Cortex of kidney (tissue), 1 donor: ENCODE measurements around the gene HAUS8.
"Not testable (repeated sequence)": the region's sequence is repeated elsewhere in the genome, so short reads cannot be mapped to it uniquely, and the experiment has no call there.

Experiments used
- DNase-seq: peaks from one replicate; lab custom pipeline; 2025; lab: John Stamatoyannopoulos, UW

The HAUS8 gene, protein sequence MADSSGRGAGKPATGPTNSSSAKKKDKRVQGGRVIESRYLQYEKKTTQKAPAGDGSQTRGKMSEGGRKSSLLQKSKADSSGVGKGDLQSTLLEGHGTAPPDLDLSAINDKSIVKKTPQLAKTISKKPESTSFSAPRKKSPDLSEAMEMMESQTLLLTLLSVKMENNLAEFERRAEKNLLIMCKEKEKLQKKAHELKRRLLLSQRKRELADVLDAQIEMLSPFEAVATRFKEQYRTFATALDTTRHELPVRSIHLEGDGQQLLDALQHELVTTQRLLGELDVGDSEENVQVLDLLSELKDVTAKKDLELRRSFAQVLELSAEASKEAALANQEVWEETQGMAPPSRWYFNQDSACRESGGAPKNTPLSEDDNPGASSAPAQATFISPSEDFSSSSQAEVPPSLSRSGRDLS

DNA sequence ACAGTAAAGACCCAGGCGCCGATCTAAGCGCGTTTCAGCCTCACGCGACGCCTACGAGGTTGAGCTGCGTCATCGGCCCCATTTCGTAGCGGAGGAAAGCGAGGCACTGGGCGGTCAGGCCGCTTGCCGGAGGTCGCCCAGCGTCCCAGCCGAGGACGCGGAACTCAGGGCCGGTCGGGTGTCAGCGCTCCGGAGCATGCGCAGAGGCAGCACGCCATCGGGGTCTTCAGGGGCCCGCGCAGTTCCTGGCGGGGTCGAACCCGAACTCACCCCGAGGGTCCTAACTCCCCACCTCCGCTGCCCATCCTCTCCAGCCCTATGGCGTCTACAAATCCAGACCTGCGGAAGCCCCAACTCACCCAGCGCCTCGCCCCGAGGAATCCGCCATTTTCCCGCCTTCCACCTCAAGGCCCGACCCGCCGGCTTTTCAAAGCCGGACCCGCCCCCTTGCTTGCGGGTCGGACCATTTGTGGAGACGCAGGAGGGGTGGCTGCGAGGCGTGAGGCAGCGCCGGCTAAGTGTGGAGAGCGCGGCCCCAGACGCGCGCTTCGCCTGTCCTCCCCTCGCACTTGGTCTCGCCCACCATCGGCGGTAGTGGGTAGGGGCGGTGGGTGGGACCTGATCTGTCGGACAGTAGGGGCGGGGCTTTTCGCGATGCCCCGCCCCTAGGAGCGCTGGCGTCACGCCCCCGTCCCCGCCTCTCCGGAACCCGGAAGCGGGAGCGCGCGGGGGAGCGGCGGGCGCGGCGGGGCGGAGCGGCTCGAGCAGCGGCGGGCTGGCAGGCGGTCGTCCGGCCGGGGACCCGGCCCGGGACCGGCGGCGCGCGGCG is at the start of gene HAUS8, which contains the start of gene MYO9B:
Gene HAUS8 (minus strand): TSS at position 418 of the 829 bp plus-strand sequence. CDS start 30 bp downstream, at position 388.
Gene MYO9B (plus strand): TSS at position 743 of the 829 bp plus-strand sequence. CDS start 25,941 bp downstream, outside the sequence.
- DNase-seq, result peak; percentile 68

DNA sequence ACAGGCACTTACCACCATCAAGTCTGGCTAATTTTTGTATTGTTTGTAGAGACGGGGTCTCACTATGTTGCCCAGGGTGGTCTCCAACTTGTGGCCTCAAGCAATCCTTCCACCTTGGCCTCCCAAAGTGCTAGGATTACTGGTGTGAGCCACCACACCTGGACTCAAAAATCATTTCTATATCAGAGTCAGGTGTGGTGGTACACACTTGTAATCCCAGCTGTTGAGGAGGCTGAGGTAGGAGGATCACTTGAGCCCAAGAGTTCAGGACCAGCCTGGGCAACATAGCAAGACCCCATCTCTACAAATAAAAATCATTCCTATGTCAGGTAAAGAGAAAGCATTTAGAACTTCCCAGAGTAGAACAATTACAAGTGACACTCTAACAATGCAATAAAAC is 48.8 kb upstream of the HAUS8 start:
- no peak for DNase-seq

DNA sequence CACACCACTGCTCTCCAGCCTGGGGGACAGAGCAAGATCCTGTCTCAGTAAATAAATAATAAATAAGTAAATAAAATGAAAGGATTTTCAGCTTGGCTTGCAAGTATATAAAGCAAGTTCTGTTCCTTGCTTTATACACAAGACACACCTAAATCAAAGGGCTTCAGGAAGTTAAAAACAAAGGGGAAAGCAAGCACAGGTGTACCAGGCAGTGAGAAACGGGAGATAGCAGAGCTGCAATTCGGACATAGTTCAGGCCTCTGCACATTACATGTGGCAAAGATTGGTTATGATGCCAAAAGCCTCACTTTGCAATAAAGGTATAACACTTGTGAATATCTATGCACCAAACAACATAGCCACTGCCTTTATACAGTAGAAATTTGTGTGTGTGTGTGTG is 47.8 kb upstream of the HAUS8 start:
- no peak for DNase-seq

DNA sequence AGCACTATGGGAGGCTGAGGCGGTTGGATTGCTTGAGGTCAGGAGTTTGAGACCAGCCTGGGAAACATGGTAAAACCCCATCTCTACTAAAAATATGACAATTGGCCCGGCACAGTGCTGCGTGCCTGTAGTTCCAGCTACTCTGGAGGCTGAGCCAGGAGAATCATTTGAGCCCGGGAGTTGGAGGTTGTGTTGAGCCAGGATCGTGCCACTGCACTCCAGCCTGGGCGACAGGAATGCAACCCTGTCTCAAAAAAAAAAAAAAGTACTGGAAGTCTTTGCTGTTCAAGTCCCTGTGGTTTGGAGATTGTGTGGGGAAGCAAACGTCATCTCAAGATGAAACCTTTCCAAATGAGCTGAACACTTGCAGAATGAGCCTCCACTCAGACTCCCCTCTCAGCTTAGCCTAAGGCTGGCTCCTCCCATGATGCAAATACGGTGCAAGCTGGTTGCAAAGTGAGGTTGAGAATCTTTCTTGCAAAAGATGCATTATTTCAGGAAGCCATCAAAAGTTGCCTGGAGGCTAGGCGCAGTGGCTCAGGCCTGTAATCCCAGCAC is 46.6 kb upstream of the HAUS8 start:
- no peak for DNase-seq

DNA sequence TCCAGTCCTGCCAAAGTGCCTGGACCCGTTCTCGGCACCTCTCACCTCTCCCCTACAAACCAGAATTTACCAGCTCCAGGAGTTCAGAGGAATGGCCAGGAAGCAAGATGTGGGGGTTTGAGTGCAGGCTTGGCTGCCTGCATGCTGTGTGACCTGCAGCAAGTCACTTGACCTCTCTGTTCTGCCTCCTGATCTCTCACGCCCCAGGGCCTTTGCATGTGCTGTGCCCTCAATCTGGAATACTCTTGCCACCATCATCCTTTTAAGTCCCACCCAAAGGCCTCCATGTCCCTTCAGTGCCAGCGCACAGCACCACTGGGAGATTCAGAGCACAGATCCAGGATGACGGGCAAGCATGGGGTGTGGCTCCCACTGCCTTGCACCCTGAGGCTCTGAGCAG is 43.7 kb upstream of the HAUS8 start:
- no peak for DNase-seq

DNA sequence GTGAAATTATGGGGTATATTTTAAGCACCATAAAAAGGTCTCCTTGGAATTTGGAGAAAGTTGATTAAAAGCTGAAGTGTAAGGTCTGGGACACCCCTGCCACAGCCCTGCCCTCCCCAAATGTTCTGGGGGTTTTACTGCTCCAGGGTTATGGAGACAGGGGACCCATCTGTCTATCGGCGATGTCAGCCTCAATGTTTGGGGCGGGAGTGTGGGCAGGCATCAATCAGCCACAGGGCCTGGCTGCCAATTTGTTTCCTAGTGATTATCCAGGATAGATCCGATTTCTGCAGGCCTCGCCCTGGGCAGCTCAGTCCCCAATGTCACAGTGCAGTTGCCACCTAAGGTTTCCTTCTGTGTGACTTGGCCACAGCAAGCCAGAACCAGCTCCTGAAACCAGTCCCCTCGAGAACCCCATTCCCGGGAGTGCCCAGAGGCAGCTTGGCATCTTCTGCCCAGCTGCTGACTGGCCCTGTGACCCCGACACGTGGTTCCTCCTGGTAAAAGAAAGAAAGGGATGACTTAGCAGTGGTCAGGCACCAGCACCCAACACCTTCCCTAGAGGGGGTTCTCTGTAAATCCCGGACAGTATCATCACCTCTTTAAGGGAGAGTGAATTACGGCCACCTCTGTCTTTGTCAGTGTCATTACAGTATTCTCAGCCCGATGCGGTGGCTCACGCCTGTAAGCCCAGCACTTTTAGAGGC is 41.9 kb upstream of the HAUS8 start:
- DNase-seq, result no peak

DNA sequence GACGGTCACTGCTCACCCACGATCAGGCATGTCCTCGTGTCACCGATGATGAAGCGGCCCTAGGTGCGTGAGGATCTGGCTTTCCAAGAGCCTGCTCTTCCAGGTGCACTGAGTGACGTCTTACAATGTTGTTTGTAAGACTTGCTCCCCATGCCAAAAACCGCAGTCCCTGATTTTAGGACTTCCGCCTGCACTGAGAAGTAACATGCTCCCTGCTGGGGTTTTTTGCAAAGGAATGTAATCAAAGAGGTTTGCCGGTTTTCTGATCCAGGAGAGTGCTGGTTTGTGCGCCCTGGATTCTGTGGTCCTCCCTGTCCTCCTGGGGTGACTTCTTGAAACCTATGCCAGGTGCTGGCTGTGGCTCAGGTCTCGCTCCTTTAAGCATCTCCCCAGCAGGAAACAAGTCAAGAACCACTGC is 39.2 kb upstream of the HAUS8 start:
- no peak for DNase-seq

DNA sequence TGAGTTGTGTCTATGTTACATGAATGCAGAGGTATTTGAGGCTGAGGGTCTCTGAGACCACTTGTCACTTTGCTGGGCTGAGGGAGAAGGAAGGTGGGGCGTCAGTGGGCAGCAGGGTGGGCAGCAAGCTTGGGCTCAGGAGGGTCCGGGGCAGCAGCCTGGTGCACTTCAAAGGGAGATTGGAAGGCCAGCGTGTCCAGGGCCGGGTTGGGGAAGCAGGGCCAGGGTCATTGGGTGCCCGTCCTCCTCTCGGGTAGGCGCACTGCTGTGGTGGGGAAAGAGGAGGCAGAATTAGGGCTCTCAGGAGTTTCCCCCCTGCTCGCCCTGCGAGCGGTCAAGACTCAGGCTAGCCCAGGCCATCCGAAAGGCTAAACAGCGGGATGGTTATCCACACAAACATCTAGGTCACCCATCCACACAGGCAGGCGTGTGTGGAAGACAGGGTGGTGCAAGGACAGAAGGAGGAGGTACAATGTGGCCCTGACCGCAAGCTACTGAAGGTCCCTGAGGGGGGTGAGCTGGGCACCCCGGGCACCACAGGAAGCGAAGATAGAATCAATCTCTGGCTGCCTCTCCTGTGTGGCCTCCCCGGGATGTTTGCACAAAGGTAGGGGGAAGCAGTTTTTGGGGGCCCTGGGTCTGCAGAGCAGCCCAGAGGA is 38.0 kb upstream of the HAUS8 start:
- no peak for DNase-seq

DNA sequence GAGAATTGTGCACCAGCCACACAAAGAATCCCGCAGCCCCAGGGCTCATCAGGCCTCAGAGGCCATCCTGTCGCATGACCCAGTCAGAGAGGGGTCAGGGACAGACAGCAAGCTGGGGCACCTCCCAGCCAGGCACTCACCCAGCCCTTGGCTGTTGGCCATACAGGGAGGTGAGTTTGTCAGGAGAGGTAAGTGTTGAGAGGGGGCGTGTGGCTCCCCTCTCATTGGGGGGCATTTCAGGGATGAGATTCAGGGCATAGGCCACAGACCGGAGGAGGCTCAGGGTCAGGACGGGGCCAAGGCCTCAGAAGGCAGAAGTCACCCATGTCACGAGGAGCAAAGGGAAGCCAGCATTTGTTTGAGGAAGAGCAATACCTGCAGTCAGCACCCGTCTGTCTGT is 37.4 kb upstream of the HAUS8 start:
- no peak for DNase-seq

DNA sequence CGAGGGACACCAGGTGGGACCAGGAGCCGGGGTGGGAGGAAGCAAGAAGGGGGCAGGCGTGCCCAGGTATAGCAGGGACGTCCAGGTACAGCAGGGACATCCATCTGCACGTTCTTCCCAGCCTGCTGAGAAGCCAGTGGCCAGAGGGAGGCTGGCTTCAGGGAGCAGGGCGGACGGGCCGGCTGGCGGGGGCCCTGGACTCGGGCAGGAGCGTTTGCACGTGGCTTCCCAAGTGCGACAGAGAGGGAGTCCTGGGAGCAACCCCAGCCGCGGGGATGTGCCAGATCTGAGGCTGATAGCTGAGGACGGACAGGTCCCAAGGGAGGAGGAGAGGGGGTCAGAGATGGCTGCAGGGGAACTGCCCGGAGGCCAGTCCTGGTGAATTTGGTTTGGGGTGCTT is 37.0 kb upstream of the HAUS8 start:
- no peak for DNase-seq

DNA sequence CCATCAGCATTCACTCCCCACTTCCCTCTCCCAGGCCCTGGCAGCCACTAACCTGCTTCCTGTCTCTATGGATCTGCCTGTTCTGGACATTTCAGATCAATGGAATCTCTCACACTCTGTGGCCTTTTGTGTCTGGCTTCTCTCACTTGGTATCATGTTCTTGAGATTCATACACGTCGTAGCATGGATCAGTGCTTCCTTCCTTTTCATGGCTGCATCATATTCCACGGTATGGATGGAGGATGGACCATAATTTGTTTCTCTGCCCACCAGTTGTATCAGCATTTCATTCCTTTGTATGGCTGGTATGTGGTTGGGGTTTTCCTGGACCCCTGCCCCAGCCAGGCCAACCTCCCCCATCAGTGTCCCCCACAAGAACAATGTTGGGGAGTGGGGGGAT is 36.5 kb upstream of the HAUS8 start:
- DNase-seq, result no peak

DNA sequence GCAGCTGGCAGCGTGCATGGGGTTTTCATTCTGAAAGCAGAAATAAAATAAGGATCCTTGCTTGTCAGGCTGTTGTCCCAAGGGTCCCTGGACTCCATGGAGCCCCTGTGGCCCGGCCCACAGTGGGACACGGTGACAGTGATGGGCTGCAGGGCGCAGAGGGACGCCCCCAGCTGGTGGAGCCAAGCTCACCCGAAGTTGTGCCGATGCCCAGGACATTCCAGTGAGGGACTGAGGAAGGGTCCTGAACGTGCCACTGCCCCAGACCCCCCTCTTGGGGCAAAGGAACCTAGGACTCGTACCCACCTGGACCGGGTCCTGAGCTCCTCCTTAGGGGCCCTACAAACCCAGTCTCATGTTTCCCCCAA is 35.3 kb upstream of the HAUS8 start:
- DNase-seq, result no peak

DNA sequence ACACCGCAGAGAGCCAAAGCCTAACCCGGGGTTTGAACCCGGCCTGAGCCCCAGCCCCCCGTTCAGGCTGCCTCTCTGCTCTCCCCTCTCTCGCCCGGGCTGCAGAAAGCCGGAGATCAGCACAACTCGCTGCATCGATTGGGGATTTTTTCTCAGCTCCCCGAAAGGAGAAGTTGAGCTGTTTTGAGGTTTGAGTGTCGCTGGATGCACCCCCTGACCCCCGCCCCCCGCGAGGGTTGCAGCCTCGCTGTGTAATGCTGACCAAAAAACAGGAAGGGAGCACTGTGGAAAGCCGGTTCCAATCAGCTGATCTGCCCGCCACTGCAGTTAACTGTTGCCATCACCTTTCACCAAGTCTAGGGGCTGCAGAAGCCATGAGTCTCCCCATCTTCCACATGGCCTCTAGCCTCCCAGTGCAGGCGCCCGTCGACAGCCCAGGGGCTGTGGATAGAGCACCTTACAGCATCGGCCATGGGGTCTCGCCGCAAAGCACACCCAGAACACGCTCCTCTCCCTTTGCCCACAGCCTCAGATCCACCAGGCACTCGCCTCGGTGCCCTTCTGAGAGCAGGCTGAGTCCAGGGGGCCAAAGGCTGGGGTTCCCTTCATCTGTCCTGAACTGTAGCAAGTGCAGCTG is 34.8 kb upstream of the HAUS8 start:
- DNase-seq, result no peak

DNA sequence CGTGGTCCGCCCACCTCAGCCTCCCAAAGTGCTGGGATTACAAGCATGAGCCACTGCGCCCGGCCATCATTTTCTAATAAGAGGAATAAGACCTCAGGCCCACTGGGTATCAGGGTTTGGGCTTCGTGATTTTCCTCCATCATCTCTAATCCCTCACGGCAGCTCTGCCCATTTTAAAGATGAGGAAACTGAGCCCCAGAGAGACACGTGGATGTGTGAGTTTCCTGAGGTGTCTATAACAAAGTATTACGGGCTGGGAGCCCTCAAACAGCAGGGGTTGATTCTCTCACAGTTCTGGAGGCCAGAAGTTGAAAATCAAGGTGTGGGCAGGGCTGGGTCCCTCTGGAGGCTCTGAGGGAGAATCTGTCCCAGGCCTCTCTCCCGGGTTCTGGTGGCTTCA is 34.0 kb upstream of the HAUS8 start:
- DNase-seq, result no peak

DNA sequence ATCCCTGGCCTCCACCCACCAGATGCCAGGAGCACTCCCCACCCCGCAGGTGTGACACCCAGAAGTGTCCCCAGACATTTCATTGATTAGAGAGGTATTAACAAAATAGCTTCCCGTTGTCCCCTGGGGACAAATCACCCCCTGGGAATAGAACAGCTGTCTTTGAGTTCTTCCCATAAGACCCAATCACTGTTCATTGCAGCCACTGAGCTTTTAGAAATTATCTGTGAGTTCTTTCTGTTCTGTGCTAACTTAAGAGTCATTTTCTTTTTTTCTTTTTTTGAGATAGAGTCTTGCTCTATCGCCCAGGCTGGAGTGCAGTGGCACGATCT is 33.2 kb upstream of the HAUS8 start:
- DNase-seq, result no peak

DNA sequence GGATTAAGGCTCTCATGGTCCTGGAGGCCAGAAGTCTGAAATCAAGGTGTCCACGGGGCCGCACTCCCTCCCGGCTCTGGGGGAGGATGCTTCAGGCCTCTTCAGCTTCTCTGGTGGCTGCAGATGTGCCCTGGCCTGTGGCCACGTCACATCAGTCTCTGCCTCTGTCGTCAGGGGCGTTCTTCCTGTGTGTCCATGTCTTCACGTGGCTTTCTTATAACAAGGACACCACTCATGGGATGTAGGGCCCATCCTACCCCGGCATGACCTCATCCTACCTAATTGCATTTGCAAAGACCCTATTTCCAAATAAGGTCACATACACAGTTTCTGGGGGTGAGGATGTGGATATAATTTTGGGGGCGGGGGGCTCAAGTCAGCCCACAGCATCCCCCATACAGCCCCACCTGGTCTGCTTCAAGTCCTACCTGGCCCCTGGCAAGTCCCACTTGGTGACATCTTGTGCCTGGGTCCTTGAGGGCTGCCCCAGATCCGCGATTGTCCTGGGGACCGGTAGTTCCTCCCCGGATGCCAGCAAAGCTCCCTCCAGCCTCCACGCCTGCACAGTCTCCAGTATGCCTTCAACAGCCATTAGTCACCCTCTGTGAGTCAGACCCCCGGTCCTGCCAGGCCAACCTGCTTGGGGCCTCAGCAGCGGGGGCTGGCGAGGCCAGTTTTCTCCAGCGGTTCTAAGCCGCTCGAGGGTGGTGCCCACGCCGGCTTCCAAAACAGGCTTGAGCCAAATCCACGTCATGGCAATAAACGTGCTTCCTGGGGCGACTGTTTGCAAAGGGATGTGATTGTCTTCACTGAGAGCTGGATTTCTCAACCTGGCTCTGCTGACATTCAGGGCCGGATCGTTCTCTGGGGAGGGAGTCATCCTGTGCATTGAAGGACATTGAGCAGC is 32.5 kb upstream of the HAUS8 start:
- DNase-seq, result no peak

DNA sequence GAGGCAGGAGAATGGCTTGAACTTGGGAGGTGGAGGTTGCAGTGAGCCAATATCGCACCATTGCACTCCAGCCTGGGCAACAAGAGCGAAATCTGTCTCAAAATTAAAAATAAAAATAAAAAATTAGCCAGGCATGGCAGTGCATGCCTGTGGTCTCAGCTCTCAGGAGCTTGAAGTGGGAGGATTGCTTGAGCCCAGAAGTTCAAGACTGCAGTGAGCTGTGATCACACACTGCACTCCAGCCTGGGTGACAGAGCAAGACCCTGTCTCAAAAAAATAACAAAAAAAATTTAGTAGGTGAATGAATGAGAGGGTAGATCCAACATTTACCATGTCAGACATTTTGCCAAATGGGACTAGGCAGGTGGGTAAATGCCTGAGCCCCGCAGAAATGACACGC is 31.7 kb upstream of the HAUS8 start:
- not testable (repeated sequence) for DNase-seq

DNA sequence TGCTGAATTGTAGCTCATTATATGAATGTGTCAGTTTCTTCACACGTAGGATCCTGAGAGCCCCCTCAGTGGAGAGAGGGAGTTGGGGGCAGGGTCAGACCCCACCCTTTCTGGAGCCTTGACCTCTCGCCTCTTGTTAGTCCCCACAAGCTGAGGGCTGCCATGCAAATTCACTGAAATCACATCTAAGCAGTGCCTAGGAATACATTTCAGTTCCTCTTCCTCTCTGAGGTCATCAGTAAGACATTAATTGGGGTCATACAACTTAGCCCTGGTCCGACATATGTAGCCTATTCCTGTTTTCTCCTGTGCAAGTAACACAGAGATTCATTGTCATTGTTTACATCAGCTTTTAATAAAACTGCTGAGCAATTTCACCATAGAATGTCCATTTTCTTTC is 30.3 kb upstream of the HAUS8 start:
- no peak for DNase-seq

DNA sequence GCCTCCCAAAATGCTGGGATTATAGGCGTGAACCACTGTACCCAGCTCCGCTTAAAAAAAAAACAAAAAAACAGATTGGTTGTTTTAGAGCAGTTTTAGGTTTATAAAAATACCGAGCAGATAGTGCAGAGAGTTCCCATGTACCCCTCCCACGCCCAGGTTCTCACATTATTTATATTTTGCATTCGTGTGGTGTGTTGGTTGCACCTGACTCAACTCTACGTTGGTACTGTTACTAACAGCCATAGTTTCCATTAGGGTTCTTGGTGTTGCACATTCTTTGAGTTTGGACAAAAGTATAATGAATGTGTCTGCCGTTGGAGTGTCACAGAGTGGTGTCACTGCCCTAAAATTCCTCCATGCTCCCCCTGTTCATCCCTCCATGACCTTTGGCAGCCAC is 29.4 kb upstream of the HAUS8 start:
- no peak for DNase-seq

DNA sequence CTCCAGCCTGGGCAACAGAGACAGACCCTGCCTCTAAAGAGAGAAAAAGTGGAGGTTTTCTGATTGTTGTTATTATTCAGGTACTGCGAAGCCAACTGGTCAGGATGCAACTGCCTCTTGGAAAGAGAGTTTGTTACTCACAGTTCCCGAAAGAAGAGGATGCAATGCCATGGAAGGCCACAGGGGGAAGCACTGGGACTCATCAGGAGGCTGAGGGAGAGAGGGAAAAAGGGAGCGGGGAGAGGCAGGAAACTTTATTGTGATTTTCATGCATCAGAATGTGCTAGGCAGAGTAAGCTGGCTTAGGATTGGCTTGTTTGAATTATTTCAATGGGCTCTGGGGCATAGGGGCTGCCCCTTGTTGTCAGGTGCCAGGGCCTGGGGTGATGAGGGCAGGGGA is 27.9 kb upstream of the HAUS8 start:
- DNase-seq, result no peak
